HG03196 (cell line): ENCODE data around the gene SETD1A.

ENCODE experiments used
- ATAC-seq: cut with Tn5 transposase; IDR thresholded peaks from one replicate; pipeline ENCODE4 v1.9.1; 2021; ENCODE audit not compliant: unreplicated experiment

The SETD1A gene

DNA sequence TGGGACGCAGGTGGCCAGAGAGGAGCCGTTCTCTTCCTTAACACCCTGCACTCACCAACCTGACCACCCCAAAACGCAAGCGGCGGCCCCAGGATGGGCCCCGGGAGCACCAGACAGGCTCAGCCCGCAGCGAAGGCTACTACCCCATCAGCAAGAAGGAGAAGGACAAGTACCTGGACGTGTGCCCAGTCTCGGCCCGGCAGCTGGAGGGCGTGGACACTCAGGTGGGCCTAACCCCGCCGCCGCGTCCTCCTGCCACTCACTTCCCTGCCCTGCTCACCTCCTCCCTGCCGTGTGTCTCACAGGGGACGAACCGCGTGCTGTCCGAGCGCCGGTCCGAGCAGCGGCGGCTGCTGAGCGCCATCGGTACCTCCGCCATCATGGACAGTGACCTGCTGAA is 22.9 kb downstream of the SETD1A start:
- ATAC-seq = no peak

DNA sequence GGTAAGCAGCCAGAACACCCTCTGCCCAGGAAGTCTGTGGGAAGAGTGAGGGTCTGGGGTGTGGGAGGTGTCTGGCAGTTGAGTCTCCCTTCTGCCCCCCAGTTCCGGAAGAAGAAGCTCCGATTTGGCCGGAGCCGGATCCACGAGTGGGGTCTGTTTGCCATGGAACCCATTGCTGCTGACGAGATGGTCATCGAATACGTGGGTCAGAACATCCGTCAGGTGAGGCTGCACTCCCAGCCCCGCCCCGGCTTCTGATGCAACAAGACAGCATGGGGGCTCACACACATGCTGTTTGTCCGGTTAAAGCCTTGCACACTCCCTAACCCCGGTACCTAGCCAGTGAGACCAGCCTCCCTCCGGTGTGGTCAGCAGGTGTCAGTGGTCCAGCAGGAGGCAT is 23.4 kb downstream of the SETD1A start:
- no peak for ATAC-seq

DNA sequence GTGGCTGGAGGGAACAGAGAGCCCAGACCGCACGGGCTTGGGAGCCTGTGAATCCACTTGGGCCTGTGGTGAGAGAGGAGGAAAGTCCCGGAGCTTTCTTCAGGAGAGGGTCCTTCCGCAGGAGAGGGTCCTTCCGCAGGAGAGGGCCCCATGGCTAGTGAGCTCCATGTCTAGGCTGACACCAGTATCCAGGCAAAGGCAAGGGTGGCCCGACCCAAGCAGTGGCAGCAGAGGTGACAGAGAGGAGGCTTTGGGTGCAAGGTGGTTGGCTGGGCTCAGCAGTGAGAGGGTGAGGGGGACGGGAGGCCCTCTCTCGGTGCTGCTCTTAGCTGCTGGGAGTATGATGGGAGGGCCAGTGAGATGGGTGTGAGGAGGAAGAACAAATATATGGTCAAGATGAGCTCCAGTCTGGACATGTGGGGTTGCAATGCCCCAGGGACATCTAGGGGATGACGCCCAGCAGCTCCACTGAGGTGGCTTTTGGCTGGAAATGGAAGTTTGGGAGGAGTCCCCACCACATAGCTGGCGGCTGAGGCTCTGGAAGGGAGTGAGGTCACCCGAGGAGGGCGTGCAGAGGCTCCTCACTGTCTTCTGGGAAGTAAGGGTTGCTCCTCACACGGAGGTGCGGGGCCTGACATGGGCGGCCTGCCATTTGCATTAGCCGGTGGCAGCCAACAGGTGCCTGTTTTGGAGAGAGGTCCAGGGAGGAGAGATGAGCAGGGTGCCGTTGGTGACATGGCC is 25.2 kb downstream of the SETD1A start:
- ATAC-seq = no peak

DNA sequence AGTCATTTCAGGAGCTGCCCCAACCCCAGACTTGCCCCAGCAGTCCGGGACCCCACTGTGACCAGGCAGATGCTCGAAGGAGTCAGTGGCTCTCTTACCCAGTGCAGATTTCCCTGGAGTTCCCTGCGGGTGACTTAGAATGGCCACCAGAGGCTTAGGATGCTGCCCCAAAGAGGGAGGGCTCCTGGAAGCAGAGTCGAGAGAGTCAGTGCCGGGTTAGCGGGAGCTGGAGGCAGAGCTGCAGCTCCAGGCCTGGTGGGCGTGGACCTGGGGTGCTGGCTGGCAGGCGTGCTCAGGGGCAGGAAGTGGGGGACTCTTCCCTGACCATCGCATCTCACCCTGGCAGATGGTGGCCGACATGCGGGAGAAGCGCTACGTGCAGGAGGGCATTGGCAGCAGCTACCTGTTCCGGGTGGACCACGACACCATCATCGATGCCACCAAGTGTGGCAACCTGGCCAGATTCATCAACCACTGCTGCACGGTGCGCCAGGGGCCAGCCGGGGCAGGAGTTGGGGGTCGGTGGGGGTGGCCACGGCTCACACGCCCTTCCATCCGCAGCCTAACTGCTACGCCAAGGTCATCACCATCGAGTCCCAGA is 25.8 kb downstream of the SETD1A start:
- ATAC-seq = no peak

DNA sequence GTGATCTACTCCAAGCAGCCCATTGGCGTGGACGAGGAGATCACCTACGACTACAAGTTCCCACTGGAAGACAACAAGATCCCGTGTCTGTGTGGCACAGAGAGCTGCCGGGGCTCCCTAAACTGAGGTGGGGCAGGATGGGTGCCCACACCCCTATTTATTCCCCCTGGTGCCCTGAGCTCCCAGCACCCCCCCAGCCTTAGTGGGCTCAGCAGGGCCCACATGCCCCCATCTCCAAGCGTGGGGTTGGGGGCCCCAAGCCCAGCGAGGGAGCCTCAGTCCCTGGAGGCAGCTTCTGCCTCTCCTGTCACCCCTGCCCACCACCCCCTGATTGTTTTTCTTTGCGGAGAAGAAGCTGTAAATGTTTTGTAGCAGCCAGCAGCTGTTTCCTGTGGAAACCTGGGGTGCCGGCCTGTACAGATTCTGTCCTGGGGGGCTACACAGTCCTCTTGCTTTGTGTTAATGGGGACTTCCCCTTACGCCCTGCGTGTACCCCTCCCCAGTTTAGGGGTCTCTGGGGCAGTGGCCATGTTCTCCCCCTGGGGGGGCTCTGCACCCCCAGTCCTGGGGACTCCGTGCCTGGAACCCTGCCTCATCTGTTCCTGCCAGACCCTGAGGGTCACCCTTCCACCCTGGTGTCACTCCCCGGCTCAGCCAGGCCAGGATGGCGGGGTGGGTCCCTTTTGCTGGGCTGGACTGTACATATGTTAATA is 26.5 kb downstream of the SETD1A start:
- no peak for ATAC-seq

DNA sequence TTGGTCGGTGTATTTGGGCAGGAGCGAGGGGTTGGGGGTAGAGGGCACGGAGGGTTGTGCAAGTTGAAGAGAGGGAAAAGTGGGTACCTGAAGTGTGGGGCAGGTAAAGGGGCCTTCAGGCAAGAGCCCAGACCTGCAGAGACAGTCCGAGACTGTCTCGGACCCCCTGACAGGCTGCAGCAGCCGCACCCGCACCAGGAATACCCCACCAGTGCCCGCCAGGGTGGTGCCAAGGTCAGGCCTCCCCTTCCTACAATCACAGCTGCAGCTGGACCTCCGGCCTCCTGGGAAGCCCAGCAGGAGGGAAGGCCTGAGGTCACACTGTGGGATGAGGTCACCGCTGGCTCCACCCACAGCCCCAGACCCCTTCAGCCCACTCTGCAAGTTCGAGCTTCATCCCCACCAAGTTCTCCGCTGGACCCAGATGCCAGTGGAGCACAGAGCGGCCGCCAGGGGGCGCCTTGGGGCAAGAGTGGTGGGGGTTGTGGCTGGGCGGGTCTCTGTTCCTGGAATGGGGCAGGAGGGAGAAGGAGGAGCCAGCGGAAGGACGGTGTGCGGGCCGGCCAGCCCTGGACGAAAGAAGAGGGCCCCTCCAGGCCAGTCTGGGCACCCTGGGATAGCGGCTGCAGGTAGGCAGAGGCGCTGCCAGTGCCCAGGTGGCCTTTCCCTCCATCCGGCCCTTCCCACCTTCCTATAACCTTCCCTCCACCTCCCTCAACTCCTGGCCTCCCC is 27.3 kb downstream of the SETD1A start, which contains the start of gene HSD3B7:
HSD3B7 (plus strand) TSS at position 539 of the 732 bp plus-strand sequence. CDS start 452 bp downstream, outside the sequence.
- ATAC-seq = no peak

DNA sequence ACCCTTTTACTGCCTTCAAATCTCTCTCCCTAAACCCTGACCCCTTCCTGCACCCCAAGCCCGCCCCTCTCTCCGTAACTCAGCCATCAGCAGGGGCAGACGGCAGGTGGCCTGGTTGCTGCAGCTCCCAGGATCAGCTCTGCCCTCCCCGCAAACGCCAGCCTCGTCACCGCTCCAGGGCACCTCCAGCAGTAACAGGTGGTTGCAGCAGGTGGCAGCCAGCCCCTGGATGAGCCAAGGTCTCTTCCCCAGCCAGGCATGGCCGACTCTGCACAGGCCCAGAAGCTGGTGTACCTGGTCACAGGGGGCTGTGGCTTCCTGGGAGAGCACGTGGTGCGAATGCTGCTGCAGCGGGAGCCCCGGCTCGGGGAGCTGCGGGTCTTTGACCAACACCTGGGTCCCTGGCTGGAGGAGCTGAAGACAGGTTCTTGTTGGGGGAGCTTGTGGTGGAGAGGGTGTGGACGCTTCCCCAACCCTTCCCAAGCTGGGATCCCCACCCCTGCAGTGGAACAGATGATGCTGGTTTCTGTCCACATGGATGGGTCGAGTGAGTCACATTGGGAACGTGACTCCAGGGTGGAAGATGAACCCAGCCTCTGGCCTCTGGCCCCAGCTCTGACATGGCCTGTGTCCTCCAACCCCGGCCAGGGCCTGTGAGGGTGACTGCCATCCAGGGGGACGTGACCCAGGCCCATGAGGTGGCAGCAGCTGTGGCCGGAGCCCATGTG is 28.0 kb downstream of the SETD1A start:
- ATAC-seq = no peak

DNA sequence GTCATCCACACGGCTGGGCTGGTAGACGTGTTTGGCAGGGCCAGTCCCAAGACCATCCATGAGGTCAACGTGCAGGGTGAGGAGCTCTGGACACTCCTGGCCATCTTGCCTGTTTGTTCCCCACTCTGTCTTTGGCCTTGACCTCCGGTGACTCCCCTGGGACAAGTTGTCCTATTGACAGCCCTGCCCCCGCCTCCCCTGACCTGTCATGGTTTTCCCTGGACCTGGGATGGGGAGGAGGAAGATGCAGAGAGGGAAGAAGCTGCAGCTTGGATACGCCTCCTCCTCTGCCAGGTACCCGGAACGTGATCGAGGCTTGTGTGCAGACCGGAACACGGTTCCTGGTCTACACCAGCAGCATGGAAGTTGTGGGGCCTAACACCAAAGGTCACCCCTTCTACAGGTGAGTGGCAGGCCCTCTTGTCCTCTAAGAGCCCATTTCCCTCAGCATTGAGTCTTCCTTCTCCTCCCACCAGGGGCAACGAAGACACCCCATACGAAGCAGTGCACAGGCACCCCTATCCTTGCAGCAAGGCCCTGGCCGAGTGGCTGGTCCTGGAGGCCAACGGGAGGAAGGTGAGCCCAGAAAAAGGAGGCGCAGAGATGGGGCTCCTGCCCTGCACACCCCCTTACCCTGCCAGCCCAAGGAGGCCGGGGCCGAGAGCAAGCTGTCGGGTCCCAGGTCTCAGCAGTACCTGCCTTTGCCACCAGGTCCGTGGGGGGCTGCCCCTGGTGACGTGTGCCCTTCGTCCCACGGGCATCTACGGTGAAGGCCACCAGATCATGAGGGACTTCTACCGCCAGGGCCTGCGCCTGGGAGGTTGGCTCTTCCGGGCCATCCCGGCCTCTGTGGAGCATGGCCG is 28.8 kb downstream of the SETD1A start:
- no peak for ATAC-seq

DNA sequence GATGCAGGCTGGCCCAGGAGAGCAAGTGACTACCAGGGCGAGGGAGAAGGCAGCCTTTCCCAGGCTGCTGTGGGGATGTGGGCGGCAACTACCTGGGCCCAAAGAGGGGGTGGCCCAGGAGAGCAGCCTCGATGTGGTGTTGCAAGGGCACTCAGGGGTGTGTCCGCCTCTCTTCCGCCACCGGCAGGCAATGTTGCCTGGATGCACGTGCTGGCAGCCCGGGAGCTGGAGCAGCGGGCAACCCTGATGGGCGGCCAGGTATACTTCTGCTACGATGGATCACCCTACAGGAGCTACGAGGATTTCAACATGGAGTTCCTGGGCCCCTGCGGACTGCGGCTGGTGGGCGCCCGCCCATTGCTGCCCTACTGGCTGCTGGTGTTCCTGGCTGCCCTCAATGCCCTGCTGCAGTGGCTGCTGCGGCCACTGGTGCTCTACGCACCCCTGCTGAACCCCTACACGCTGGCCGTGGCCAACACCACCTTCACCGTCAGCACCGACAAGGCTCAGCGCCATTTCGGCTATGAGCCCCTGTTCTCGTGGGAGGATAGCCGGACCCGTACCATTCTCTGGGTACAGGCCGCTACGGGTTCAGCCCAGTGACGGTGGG is 30.1 kb downstream of the SETD1A start:
- ATAC-seq = no peak

DNA sequence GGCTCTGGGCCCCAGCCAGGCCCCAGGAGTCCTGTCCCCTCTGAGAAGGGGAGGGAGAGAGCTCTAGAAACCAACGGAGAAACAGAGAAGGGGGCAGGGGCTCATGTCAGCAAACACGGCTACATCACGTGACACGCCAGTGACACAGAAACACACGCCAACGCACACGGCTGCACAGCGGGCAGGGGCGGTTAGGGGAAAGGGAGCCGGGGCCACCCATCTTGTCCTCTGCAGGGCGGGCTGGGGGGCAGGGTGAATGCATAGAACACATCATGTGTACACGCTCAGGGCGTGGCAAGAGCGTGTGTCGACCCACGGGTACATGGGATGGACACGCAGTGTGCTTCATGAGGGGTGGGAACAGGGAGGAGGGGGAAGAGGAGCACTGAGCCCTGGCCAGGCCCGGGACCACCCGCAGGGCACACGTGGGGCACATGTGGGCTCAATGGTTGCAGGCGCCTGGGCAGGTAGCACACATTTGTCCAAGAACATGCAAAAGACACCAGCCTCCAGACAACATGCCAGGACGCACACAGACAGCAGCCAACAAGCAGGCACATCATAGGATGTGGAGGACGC is 32.0 kb downstream of the SETD1A start:
- ATAC-seq = no peak

DNA sequence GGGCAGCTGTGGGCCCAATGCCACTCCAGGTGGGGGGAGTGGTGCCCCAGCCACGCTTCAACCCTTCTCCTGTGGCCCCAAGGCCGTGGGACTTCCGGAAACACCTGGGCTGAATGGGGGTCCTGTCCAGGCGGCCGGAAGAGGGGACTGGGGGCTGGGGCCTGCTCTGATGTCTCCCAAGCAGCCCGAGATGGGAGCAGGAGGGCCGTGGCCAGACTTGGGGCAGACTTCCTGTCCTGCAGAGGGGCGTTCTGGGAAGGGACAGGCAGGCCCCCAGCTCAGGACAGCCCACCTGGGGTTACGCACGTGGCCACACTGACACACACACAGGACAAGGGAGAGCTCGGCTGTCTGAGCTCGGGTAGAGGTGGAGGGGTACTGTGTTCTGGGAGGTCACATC is 32.6 kb downstream of the SETD1A start:
- ATAC-seq = no peak

DNA sequence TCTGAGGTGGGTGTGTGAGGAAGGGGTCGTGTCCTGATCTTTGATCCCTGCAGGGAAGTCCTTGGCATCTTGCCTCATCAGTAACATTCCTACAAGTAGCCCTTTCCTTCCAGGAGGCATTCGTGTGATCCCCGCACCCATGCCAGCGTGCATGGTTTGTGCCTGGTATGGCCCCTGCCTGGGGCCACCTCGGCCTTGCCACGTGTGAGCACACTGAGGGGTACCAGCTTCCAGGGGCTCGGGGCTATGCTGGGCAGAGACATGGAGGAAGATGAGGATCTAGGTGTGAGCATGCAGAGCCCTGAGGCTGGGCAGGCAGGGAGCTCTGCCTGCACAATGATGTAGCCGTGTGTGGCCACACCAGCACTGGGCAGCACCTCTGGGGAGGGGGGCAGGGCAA is 33.5 kb downstream of the SETD1A start:
- no peak for ATAC-seq

DNA sequence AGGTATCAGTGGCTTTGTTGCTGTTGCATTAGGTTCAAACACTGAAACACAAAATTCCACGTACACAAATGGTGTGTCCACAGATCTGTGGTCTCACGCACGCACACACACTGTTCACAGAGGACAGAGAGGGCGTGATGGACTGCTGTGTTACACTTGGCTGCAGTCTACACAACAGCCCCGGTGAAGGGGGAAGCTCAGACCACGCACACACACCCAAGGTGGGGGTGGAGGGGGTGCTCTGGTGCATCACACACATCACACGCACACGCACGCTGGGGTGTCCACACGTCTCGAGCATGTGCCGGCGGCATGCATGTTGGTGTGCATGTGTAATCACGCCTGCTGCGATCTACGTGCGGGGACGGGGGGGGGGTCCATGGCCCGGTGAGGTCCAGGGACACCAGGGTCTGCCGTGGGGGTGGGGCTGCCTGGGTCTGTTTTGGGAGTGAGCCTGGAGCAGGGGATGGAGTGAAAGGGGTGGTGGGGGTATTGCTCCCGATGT is 34.8 kb downstream of the SETD1A start:
- no peak for ATAC-seq

DNA sequence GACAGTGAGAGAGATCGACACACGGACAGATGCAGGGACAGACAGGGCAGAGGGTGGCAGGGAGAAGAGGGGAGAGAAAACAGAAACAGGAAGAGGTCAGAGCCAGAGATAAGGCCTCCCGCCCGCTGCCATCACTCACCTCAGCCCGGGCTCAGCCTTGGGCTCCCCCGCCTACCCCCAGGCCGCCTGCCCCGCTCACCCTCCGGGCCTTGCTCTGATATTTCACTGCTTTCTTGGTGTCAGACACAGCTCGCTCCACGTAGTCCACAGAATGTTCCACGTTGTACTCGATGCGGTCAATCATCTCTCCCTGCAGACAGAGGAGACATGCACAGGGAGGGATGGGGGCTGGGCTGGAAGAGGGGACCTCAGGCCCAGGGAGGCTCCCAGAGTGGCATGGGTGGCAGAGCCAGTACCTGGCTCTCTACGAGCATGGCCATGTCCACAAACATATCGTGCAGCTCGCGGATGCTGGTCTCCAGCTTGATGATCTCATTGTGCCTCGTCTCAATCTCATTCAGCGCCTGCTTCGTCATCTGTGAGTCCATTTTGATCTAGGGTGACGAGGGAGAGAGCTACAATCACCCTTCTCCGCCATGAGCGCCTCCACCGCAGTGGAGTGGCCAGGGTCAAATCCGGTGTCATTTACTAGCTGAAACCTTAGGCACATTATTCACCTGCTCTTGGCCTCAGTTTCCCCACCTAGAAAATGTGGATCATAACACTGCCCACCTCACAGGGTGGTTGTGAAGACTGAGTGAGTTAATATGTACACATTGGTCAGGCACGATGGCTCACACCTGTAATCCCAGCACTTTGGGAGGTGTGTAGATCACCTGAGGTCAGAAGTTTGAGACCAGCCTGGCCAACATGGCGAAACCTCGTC is 35.6 kb downstream of the SETD1A start:
- no peak for ATAC-seq

DNA sequence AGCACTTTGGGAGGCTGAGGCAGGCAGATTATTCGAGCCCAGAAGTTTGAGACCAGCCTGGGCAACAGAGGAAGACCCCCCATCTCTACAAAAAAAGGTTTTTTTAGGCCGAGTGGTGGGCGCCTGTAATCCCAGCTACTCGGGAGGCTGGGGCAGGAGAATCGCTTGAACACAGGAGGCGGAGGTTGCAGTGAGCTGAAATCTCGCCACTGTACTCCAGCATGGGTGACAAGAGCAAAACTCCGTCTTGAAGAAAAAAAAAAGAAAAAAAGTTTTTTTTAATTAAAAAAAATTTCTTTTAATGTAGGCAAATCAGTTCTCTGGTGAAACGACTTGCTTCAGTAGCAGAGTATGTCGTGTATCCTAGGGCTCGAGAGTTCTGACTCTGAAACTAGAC is 38.4 kb downstream of the SETD1A start:
- ATAC-seq = no peak

DNA sequence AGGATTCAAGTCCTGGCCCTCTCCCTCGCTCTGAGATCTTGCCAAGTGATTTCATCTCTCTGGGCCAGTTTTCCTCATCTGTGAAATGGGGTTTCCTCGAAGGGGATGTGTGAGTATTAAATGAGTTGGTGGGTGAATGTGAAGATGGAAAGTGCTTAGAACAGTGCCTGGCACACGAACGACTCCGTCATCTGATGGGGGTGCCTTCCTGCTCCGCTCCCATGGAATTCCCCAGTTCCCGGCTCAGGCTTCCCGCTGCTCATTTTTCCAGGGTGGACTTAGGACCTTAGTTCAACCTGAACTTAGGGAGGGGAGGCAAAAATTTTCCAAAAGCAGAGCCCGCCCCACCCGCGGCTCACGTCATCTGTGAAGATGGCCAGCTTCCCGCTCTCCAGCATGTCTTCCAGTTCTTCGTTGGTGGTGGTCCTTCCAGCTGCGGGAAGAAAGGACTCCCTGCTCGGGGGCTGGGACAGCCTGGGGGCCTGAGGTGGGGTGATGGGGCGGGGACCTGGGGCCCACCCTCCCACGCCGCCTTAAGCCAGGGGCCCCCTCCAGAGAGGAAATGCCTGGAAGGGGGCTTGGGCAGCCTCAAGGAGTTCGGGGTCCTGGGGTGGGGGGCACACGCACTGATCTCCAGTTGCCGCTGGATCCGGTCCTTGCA is 38.9 kb downstream of the SETD1A start:
- no peak for ATAC-seq

DNA sequence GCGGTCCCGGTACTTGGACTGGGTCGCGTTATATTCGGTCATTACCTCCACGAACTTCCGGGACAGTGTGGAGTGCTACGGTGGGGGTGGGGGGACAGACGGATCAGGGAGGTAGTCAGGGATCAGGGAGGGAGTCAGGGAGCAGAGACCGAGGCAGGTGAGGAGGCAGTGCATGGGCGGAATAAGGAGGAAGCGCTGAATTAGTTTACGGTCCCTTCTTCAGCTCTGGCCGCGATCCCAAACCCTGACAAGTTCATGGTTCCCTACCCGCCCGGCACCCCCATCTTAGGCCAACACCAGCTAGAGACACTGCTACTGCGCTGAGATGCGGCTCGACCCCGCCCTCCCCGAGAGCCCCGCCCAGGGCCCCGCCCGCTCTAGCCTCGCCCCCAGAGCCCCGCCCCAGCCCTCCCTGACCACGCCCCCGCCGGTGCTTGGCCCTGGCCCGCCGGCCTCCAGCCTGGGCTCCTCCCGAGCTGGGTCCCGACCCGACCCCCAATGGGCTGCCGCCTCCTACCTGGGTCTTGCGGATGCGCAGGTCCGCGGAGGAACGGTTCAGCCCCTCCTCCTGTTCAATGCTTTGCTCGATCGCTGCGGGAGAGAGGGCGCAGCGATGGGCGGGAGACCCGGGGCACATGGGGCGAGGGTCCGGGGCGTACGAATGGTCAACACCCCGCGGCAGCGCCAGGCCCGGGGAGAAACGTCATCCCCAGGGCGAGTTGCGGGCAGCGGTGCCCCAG is 39.6 kb downstream of the SETD1A start:
- ATAC-seq = no peak
